ENCODE results near the gene TNFRSF12A. TPM values are rescaled to one million over a fixed set of nuclear protein-coding genes. Genes with fewer than 3 reads are reported as not detected.

Gene TNFRSF12A
- total and polyA plus RNA-seq, 9 of the 15 experiments (the other 6 are each of a cell fraction or from before 2014, with no cell fraction given) = 0.41 to 61.8 (median 26.5) TPM

- TF ChIP-seq SLC30A9 (CRISPR knock-in tag; IDR thresholded peaks at IDR 0.05) (no peak), ZNF445 (CRISPR knock-in tag; IDR thresholded peaks at IDR 0.05; ENCODE audit: low read depth) (no peak), NR3C1 (CRISPR knock-in tag; IDR thresholded peaks at IDR 0.05) (no peak), KLF1 (tag; IDR thresholded peaks at IDR 0.05) (no peak), ZNF609 (CRISPR knock-in tag; IDR thresholded peaks at IDR 0.05; ENCODE audit: borderline replicate concordance) (0 out of 2 replicates have a peak, but pooled peaks have one; percentile 49), HOXB6 (CRISPR knock-in tag; IDR thresholded peaks at IDR 0.05; ENCODE audit: borderline replicate concordance) (no peak), PHF20 (IDR thresholded peaks at IDR 0.05; ENCODE audit: partially characterized antibody) (no peak), TOE1 (IDR thresholded peaks at IDR 0.05; ENCODE audit: borderline replicate concordance) (no peak; the same call in 1 of the 2 replicates), TOE1 (CRISPR knock-in tag; IDR thresholded peaks at IDR 0.05; ENCODE audit: borderline replicate concordance, low read depth) (no peak), DPF2 (IDR thresholded peaks at IDR 0.05) (peak; percentile 82), DIDO1 (tag; IDR thresholded peaks at IDR 0.05; ENCODE audit: low read depth) (no peak), HDAC1 (IDR thresholded peaks at IDR 0.05) (peak in 1 of 2 experiments; percentile 76; a peak in 1 of 4 replicates), PML (IDR thresholded peaks at IDR 0.05; ENCODE audit: low read length) (0 out of 2 replicates have a peak, but pooled peaks have one; percentile 9), CTCFL (IDR thresholded peaks at IDR 0.05; ENCODE audit: borderline replicate concordance, insufficient read depth, low read depth, low read length, poor library complexity, severe bottlenecking) (no peak), ZNF41 (CRISPR knock-in tag; conservative IDR thresholded peaks at IDR 0.05) (no peak), CBX1 (IDR thresholded peaks at IDR 0.05; ENCODE audit: low read depth) (no peak; the same call in 1 of the 2 replicates), KDM5B (IDR thresholded peaks at IDR 0.05; ENCODE audit: insufficient replicate concordance, low read depth, low read length) (peak; percentile 17), POLR2A (conservative IDR thresholded peaks at IDR 0.05) (peak; percentile 33; the same call in 1 of the 2 replicates), E4F1 (CRISPR knock-in tag; IDR thresholded peaks at IDR 0.05; ENCODE audit: borderline replicate concordance) (no peak)
These were observed 658 bp downstream of the TNFRSF12A start (continued) for GRCh38 chr16:3020604-3021448.

Measured in K562 (cell line).